HG03378 (cell line): ENCODE results near the gene STAT5B.

Source experiments
- ATAC-seq: cut with Tn5 transposase; IDR thresholded peaks from one replicate; pipeline ENCODE4 v1.9.1; 2021; ENCODE audit warnings: mild to moderate bottlenecking, moderate library complexity; ENCODE audit not compliant: unreplicated experiment

Gene STAT5B

GRCh38 chr17:42286411-42287221 is 10.4 kb upstream of the STAT5B start:
- no peak for ATAC-seq

GRCh38 chr17:42285346-42286050 is 9.3 kb upstream of the STAT5B start:
- ATAC-seq: no peak

- ATAC-seq: no peak
Measured at GRCh38 chr17:42284566-42284965, 8.4 kb upstream of the STAT5B start.

- ATAC-seq: no peak
Measured at GRCh38 chr17:42284024-42284369, 7.8 kb upstream of the STAT5B start.

- no peak for ATAC-seq
Measured at GRCh38 chr17:42283241-42284023, 7.2 kb upstream of the STAT5B start.

- ATAC-seq: no peak
Measured at GRCh38 chr17:42282478-42283080, 6.4 kb upstream of the STAT5B start.

- no peak for ATAC-seq
Measured at GRCh38 chr17:42281571-42282096, 5.4 kb upstream of the STAT5B start.

GRCh38 chr17:42279776-42280630 is 3.8 kb upstream of the STAT5B start:
- ATAC-seq: no peak

GRCh38 chr17:42277342-42277712 is 1.1 kb upstream of the STAT5B start:
- no peak for ATAC-seq

GRCh38 chr17:42276609-42277341 is 584 bp upstream of the STAT5B start:
- no peak for ATAC-seq

GRCh38 chr17:42275527-42276358 is 448 bp downstream of the STAT5B start:
- ATAC-seq: no peak

GRCh38 chr17:42274812-42275526 is 1.2 kb downstream of the STAT5B start:
- ATAC-seq: no peak

- ATAC-seq: no peak
Measured at GRCh38 chr17:42274253-42274542, 2.0 kb downstream of the STAT5B start.

- no peak for ATAC-seq
Measured at GRCh38 chr17:42273474-42274252, 2.5 kb downstream of the STAT5B start.

GRCh38 chr17:42272162-42272907 is 3.9 kb downstream of the STAT5B start:
- ATAC-seq: no peak

- no peak for ATAC-seq
Measured at GRCh38 chr17:42271779-42272035, 4.5 kb downstream of the STAT5B start.
